Measurements from ENCODE around the gene MDFIC2.

- TF ChIP-seq POLR2A (IDR thresholded peaks at IDR 0.05) = no peak
- TF ChIP-seq, protein P1, sequence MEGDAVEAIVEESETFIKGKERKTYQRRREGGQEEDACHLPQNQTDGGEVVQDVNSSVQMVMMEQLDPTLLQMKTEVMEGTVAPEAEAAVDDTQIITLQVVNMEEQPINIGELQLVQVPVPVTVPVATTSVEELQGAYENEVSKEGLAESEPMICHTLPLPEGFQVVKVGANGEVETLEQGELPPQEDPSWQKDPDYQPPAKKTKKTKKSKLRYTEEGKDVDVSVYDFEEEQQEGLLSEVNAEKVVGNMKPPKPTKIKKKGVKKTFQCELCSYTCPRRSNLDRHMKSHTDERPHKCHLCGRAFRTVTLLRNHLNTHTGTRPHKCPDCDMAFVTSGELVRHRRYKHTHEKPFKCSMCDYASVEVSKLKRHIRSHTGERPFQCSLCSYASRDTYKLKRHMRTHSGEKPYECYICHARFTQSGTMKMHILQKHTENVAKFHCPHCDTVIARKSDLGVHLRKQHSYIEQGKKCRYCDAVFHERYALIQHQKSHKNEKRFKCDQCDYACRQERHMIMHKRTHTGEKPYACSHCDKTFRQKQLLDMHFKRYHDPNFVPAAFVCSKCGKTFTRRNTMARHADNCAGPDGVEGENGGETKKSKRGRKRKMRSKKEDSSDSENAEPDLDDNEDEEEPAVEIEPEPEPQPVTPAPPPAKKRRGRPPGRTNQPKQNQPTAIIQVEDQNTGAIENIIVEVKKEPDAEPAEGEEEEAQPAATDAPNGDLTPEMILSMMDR (IDR thresholded peaks at IDR 0.05) = no peak
- TF ChIP-seq POLR2AphosphoS5 (IDR thresholded peaks at IDR 0.05; ENCODE audit: insufficient read depth in 1 of 2, low read depth in 1 of 2) = no peak
Observed at GRCh38 chr3:70183781-70184504, 128.5 kb downstream of the MDFIC2 start.

Data from vagina (tissue), 2 donors.